GM12878 (cell line): ENCODE measurements around the gene EML1.

ENCODE experiments used
- ATF2 ChIP-seq: IDR thresholded peaks from 2 replicates; pipeline ENCODE4 v1.6.1; 2012; ENCODE audit warnings: low read length, inconsistent platforms
- BACH1 ChIP-seq: fragments of 450-650 bp; IDR thresholded peaks from 2 replicates; pipeline ENCODE4 v1.6.1; 2017; ENCODE audit warnings: mild to moderate bottlenecking, borderline replicate concordance
- BHLHE40 ChIP-seq, 2 experiments: fragments of 450-650 bp in 1 of 2; IDR thresholded peaks; 2 replicates each; pipeline ENCODE4 v1.6.1; 2011 to 2017; ENCODE audit warnings: low read depth in 2 of 2, borderline replicate concordance in 1 of 2, improper control_type of control experiment in 1 of 2, low read length in 1 of 2, mild to moderate bottlenecking in 1 of 2
- CBX3 ChIP-seq: fragments of 200-600 bp; sonication (generic); IDR thresholded peaks from 2 replicates; pipeline ENCODE4 v1.6.1; 2016; ENCODE audit warnings: low read depth, borderline replicate concordance
- EZH2 ChIP-seq: IDR thresholded peaks from 2 replicates; pipeline ENCODE4 v1.6.1; 2012; ENCODE audit warnings: low read depth, mild to moderate bottlenecking, control low read depth, inconsistent platforms, low read length, borderline replicate concordance; ENCODE audit not compliant: control insufficient read depth
- JUNB ChIP-seq: IDR thresholded peaks from 2 replicates; pipeline ENCODE4 v1.6.1; 2016; ENCODE audit warnings: antibody characterized with exemption, mild to moderate bottlenecking
- POLR2AphosphoS5 ChIP-seq: IDR thresholded peaks from 2 replicates; pipeline ENCODE4 v1.6.1; 2011; ENCODE audit warnings: mild to moderate bottlenecking, low read length, inconsistent platforms
- YY1 ChIP-seq: IDR thresholded peaks from 2 replicates; pipeline ENCODE4 v1.6.1; 2011; ENCODE audit warnings: low read depth, mild to moderate bottlenecking, low read length
- TF ChIP-seq, protein P1 (sequence below), 3 experiments: IDR thresholded peaks in 2 of 3; conservative IDR thresholded peaks in 1 of 3; 2 replicates each; pipeline ENCODE4 v1.5.1; 2011; ENCODE audit warnings: low read depth in 3 of 3, low read length in 3 of 3, mild to moderate bottlenecking in 3 of 3, control low read depth in 2 of 3, moderate library complexity in 2 of 3, inconsistent platforms in 1 of 3, mixed read lengths in 1 of 3; ENCODE audit not compliant: control insufficient read depth in 2 of 3, insufficient read depth in 1 of 3; ENCODE audit errors: extremely low read depth in 1 of 3

DNA sequence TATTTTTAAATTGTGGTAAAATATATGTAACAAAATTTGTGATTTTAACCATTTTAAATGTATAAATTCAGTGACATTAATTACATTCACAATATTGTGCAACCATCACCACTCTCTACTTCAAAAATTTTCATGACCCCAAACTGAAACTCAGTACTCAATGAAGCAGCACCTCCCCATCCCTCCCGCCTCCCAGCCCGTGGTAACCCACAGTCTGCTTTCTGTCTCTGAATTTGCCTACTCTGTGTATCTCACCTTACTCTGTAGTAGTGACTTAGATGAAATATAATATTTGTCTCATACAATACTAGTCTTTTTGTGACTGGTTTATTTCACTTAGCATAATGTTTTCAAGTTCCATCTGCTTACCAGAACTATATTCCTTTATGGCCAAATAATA, 36.2 kb downstream of the EML1 start:
- TF ChIP-seq POLR2AphosphoS5 (no peak), BACH1 (no peak), JUNB (no peak), BHLHE40 (IDR thresholded peaks at IDR 0.05; ENCODE audit: borderline replicate concordance in 1 of 2, low read depth in 2 of 2, low read length in 1 of 2) (no peak), EZH2 (no peak), CBX3 (no peak), ATF2 (no peak), YY1 (no peak)
- TF ChIP-seq, protein P1, sequence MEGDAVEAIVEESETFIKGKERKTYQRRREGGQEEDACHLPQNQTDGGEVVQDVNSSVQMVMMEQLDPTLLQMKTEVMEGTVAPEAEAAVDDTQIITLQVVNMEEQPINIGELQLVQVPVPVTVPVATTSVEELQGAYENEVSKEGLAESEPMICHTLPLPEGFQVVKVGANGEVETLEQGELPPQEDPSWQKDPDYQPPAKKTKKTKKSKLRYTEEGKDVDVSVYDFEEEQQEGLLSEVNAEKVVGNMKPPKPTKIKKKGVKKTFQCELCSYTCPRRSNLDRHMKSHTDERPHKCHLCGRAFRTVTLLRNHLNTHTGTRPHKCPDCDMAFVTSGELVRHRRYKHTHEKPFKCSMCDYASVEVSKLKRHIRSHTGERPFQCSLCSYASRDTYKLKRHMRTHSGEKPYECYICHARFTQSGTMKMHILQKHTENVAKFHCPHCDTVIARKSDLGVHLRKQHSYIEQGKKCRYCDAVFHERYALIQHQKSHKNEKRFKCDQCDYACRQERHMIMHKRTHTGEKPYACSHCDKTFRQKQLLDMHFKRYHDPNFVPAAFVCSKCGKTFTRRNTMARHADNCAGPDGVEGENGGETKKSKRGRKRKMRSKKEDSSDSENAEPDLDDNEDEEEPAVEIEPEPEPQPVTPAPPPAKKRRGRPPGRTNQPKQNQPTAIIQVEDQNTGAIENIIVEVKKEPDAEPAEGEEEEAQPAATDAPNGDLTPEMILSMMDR (IDR thresholded peaks at IDR 0.05 in 2 of 3, conservative IDR thresholded peaks at IDR 0.05 in 1 of 3; ENCODE audit: control insufficient read depth in 2 of 3, extremely low read depth in 1 of 3, insufficient read depth in 1 of 3, low read depth in 3 of 3, low read length in 3 of 3): no peak
